ENCODE measurements around the gene B4GALT4.
A peak's percentile ranks its signal among the peaks of the same experiment; 100 is the strongest.
"Not testable (repeated sequence)": the region's sequence is repeated elsewhere in the genome, so short reads cannot be mapped to it uniquely, and the experiment has no call there.

B4GALT4 gene

DNA sequence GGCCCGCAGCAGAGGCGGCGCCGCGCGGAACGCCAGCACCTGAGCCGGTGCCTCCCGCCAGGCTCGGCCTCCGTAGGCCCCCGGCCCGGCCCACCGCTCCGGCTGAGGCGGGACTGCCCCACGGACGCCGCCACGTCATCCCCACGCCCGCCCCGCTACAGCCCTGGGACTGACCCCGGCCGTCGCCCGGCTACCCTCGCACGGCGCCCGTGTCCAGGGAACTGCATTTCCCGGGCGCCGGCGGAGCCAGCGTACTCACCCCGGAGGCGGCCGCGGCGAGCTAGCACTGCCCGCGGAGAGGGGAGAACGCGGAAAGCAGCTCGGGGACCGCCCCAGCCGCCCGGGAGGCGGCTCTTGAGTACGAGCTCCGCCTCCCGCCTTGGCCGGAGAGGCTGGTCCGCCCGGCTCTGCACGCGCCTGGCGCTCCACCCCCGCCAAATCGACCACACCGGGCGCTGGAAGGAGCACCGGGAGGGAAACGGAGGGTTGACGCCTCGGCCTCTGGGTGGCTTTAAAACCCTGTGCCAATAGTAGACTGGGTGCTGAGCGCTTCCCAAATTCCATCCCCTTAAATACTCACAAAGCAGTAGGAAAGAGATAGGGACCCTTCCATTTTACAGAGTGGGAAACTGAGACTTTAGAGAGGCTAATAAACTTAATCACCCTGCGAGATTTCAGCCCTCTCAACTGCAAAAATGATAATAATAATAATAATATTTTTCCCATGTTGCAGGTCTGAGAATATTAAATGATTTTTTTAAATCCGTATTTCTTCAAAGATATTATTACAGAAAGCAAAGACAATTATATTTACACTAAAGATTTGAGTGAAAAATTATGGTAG lies at the start of gene B4GALT4:
Gene B4GALT4, minus strand, starts transcription at position 288 of the 844 bp plus-strand sequence. CDS start 10,779 bp downstream, outside the sequence.
- DNase-seq (ENCODE audit: insufficient read length, low spot score), result peak; percentile 87
- FAIRE-seq, result peak; percentile 86

DNA sequence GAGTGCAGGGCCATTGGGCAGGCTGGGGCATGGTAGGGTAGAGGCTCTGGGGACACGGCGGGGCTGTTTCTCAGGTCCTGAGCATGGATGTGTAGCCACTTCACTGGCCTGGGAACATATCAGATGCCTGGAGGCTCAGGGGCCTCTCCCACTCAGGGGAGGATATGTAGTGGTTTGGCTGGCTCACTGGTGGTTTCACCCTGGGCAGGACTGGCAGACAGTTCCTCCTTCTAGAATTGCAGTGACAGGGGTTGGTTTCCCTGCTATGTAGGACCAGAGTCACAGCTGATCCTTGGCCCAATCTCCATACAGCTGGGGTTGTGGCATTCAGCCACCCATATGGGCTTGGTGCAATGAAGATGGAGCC lies 48.7 kb upstream of the B4GALT4 start:
- no peak for DNase-seq (ENCODE audit: insufficient read length, low spot score)
- no peak for FAIRE-seq

- no peak for FAIRE-seq
- DNase-seq (ENCODE audit: insufficient read length, low spot score), result no peak
Measured at GRCh38 chr3:119288669-119289403, 48.2 kb upstream of the B4GALT4 start.

DNA sequence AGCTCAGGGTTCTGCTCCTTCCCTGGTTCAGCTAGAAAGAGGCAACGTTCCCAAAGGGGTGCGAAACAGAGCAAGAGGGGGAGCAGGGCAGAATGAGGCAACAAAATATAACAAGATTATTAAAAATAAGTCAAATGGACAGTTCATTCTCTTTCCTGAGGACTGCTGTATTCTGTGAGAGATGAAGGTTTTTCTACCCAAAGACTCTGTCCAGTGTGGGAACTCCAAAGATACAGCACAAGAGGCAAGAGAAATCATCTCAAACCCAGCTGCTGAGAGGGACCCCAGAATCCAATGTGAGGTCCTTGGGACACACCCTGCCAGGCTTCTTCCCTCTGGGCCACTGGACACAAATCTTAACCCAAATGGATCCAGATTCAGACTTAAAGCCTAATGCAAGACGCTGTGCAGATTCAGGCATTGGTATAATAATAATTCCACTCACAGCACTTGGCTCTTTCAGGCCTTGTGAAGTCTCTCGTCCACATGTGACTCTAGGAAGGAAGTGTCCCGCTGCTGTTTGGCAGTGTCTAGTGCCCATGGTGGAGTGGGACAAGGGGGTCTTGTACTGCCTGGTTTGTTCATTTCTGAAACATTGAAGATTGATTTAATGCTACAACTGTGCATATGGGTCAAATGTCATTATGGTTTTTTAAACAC lies 39.0 kb upstream of the B4GALT4 start:
- FAIRE-seq, result no peak
- DNase-seq (ENCODE audit: insufficient read length, low spot score), result no peak

- FAIRE-seq (no peak), DNase-seq (ENCODE audit: insufficient read length, low spot score) (no peak)
Measured at GRCh38 chr3:119279101-119279554, 38.5 kb upstream of the B4GALT4 start.

- no peak for FAIRE-seq
Measured at GRCh38 chr3:119276680-119277079, 36.0 kb upstream of the B4GALT4 start.

DNA sequence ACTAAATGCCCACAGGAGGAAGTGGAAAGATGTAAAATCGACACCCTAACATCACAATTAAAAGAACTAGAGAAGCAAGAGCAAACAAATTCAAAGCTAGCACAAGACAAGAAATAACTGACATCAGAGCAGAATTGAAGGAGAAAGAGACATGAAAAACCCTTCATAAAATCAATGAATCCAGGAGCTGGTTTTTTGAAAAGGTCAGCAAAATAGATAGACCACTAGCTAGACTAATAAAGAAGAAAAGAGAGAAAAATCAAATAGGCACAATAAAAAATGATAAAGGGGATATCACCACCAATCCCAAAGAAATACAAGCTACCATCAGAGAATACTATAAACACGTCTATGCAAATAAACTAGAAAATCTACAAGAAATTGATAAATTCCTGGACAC lies 29.5 kb upstream of the B4GALT4 start:
- DNase-seq (ENCODE audit: insufficient read length, low spot score); FAIRE-seq: not testable (repeated sequence)

More at GRCh38 chr3:119276680-119277079, 36.0 kb upstream of the B4GALT4 start:
- DNase-seq (ENCODE audit: insufficient read length, low spot score), result no peak

- FAIRE-seq (no peak), DNase-seq (ENCODE audit: insufficient read length, low spot score) (no peak)
Measured at GRCh38 chr3:119261055-119261454, 20.4 kb upstream of the B4GALT4 start.

GRCh38 chr3:119259821-119260220 lies 19.1 kb upstream of the B4GALT4 start:
- DNase-seq (ENCODE audit: insufficient read length, low spot score) (no peak), FAIRE-seq (no peak)

- DNase-seq (ENCODE audit: insufficient read length, low spot score), result no peak
- peak; percentile 67 for FAIRE-seq
Measured at GRCh38 chr3:119258915-119259314, 18.2 kb upstream of the B4GALT4 start.

- DNase-seq (ENCODE audit: insufficient read length, low spot score) (no peak), FAIRE-seq (peak; percentile 84)
Measured at GRCh38 chr3:119257654-119258410, 17.2 kb upstream of the B4GALT4 start.

DNA sequence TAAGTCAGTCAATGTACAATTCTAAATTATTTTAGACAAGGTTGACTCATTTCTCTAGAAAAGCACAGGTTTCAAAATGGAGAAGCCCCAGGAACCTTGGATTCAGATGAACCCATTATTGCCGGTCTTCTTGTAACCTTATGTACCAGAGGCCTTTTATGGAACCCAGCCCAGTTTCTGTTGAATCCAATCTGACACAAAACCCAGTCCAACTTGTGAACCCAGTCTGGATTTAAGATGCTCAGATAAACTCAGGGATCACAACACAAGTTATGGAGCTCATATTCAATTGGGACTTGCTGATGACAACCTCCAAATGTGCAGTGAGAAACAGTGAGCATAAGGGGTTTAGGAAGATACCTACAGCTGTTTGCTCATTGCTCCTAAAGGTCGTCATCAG lies 16.4 kb upstream of the B4GALT4 start:
- DNase-seq (ENCODE audit: insufficient read length, low spot score) (no peak), FAIRE-seq (no peak)

- FAIRE-seq (no peak), DNase-seq (ENCODE audit: insufficient read length, low spot score) (no peak)
Measured at GRCh38 chr3:119255214-119255613, 14.5 kb upstream of the B4GALT4 start.

GRCh38 chr3:119245778-119246177 lies 5.1 kb upstream of the B4GALT4 start:
- DNase-seq (ENCODE audit: insufficient read length, low spot score) (no peak), FAIRE-seq (no peak)

DNA sequence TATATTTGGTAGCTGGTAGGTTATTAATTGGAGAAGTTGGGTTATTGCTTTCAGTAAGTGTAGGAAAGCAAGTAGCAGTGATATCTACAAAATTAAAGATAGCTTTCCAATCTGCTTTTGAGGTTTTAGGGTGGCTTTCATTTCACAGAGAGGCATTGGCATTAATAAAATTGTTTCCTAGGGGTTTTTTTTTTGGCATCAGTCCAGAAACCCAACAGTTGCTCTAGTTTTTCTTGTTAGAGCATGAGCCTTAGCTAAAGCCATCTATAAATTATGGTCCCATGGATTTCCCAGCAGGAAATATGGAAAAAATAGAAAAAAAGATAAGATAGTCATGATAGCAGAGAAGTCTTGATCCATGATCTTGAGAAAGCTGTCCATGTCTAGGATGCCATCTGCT lies 3.0 kb upstream of the B4GALT4 start:
- FAIRE-seq (no peak), DNase-seq (ENCODE audit: insufficient read length, low spot score) (no peak)

DNA sequence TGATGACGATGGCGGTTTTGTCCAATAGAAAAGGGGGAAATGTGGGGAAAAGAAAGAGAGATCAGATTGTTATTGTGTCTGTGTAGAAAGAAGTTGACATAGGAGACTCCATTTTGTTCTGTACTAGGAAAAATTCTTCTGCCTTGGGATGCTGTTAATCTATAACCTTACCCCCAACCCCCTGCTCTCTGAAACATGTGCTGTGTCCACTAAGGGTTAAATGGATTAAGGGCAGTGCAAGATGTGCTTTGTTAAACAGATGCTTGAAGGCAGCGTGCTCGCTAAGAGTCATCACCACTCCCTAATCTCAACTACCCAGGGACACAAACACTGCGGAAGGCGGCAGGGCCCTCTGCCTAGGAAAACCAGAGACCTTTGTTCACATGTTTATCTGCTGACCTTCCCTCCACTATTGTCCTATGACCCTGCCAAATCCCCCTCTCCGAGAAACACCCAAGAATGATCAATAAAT lies 2.4 kb upstream of the B4GALT4 start:
- FAIRE-seq; DNase-seq (ENCODE audit: insufficient read length, low spot score): not testable (repeated sequence)

DNA sequence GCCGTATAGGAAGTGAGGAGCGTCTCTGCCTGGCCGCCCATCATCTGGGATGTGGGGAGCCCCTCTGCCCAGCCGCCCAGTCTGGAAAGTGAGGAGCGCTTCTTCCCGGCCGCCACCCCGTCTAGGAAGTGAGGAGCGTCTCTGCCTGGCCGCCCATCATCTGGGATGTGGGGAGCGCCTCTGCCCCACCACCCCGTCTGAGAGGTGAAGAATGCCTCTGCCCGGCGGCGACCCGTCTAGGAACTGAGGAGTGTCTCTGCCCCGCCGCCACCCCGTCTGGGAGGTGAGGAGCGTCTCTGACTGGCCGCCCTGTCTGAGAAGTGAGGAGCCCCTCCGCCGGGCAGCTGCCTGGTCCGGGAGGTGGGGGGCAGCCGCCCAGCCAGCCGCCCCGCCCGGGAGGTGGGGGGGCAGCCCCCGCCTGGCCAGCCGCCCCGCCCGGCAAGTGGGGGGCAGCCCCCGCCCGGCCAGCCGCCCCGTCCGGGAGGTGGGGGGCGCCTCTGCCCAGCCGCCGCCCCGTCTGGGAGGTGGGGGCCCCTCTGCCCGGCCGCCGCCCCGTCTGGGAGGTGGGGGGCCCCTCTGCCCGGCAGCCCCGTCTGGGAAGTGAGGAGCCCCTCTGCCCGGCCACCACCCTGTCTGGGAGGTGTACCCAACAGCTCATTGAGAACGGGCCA lies 1.8 kb upstream of the B4GALT4 start:
- not testable (repeated sequence) for FAIRE-seq; DNase-seq (ENCODE audit: insufficient read length, low spot score)

GRCh38 chr3:119240101-119240590 lies 532 bp downstream of the B4GALT4 start:
- DNase-seq (ENCODE audit: insufficient read length, low spot score) (no peak), FAIRE-seq (peak; percentile 81)

DNA sequence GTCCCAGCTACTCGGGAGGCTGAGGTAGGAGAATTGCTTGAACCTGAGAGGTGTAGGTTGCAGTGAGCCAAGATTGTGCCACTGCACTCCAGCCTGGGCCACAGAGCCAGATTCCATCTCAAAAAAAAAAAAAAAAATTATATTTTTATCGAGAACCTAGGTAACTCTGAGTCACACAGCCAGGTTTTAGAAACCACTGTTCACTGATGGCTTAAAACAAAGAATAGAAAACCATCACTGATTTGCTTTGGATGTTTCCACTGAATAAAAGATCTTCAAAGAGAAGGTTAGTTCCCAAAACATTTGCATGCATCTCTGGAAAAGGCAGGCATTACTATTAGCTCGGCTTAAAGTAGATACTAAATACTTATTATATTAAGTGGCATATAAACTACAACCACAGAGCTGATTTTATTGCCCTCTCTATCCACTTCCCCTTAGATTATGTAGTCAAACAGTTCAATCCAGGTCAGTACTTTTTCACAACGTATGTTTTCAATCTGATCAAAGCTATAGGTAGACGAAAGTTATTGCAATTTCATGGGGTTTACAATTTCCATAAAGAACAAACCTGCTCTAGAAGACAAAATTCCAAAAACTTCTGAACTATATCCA lies 1.4 kb downstream of the B4GALT4 start:
- FAIRE-seq (peak; percentile 31), DNase-seq (ENCODE audit: insufficient read length, low spot score) (no peak)

Data from GM19239 (cell line).